ENCODE measurements around the gene RHOD.

The RHOD gene

DNA sequence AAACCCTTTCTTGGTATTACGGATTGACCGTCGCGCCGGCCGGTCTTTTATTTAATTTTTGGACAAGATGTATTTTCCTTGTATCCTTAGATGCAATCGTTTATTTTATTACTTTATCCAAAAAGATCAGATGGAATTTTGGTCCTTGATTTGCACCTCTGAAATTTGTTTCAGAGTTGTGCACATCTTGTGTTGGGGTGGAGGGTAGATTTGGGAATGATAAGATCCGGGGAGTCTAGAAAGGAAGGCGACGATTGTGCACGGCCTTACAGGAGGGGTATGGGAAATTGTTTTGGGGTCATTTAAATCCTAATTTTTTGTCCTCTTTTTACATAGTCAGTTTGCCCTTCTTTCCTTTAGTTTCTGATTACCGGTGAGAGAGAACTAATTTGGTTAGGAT, 63.8 kb downstream of the RHOD start:
- Mint-ChIP-seq H3K4me3 (peak overlapping the region; percentile 99), H3K4me1 (peaks cover 20% of the 10 kb centered on the region), H3K36me3 (peaks cover 8% of the 10 kb centered on the region), H3K27ac (peak overlapping the region; percentile 96), H3K9me3 (no peaks in the 10 kb centered on the region), H3K27me3 (no peaks in the 10 kb centered on the region)
- DNase-seq (ENCODE audit: low spot score in 2 of 2) (no peak), ATAC-seq (ENCODE audit: low read depth) (no peak)

DNA sequence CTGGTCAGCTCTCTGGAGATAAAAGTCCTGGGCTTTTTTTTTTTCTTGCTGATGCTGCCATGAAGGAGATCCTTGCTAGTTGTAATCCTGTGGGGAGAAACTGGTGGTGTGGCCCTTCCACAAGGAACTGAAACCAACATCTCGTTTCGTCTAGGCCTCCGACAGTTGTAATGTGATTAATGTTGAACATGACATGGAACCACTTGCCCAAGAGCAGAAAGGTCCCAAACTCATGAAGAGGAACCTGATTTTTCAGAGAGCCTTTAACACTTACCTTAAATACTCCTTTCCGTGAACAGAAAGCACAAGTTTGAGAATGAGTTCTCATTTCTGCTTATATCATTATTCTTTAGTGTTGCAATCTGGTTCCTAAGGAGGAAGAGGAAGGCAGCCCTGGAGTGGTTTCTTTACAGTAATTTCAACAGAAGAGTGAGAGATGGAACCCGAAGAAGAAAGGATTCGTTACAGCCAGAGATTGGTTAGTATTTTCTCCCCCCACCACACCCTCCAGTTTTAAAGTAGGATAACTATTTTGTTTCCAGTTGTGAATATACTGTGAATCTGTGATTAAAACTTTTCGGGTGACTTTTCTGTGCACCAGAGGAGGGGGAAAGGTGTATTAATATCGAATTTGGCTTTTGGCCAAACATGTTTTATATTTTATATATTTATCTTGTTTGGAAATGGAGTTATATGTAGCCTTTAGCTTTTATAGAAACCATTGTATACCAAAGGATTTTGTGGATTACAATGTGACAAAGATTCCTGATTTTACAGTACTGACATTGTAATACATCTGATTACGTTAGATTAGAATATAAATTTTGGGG, 64.4 kb downstream of the RHOD start:
- Mint-ChIP-seq H3K27ac (peak overlapping the region; percentile 96), H3K4me1 (peaks cover 18% of the 10 kb centered on the region), H3K9me3 (no peaks in the 10 kb centered on the region), H3K4me3 (peak overlapping the region; percentile 99), H3K27me3 (no peaks in the 10 kb centered on the region), H3K36me3 (peaks cover 8% of the 10 kb centered on the region)
- ATAC-seq (ENCODE audit: low read depth) (peak; percentile 15), DNase-seq (ENCODE audit: low spot score in 2 of 2) (no peak)
